Bone marrow (tissue), 2 donors: ENCODE data around the gene PGA3.
"Not testable (repeated sequence)": the region's sequence is repeated elsewhere in the genome, so short reads cannot be mapped to it uniquely, and the experiment has no call there.

ENCODE experiments used
- DNase-seq, 2 donors: peaks; one replicate each; lab custom pipeline; 2025; lab: John Stamatoyannopoulos, UW

Gene PGA3

DNA sequence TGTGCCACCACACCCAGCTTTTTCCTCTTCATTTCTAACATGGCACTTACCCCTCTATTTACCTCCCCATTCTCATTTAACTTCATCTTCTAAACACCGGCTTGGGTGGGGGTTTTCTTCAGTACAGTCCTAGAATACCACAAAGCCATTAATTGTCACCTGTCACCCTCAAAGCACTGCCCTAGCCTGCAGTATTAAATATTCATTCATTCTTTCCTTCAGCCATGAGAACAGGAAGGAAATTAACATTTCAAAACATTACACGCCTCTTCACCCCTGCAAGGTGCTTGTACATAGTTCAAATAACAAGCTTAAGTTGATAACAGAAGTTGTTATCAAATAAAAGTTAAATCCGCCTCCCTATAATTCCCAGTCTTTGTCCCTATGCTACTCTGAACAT lies 31.4 kb upstream of the PGA3 start:
- no peak for DNase-seq

DNA sequence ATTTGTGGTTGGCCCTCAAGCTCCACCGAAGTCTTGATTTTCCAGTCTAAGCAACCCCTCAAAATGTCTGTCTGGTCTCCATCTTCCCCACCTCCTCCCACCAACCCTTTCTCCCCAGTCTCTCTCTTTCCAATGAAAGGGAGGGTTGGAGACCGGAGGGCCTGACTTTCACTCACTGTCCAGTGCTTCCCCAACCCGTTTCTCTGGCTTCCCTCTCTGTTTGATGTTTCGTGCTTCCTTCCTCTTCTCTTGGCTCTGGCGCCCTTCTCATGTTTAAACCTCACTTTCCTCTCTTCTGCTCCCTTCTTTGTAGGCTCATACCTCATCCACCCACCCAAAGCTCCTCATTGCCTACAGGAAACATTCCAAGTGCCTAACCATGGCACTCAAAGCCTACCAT lies 31.0 kb upstream of the PGA3 start:
- DNase-seq = no peak

DNA sequence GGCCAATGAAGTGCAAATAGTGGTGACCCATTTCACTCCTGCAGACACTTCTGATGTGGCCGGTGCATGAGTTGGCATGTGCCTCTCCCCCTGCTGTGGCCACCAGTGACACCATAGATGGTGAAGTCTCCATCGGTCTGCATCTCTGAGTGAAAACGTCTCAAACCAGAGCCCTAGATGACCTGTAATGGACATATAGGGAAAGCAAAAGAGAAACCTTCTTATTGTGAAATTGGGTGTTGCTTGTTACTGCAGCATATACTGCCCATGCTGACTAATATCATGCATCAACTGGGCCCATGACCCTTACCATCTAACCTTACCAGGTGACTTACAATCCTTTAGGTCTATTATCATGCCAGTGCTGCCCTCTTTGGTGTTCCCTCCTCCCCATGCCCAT lies 30.4 kb upstream of the PGA3 start:
- DNase-seq = no peak

DNA sequence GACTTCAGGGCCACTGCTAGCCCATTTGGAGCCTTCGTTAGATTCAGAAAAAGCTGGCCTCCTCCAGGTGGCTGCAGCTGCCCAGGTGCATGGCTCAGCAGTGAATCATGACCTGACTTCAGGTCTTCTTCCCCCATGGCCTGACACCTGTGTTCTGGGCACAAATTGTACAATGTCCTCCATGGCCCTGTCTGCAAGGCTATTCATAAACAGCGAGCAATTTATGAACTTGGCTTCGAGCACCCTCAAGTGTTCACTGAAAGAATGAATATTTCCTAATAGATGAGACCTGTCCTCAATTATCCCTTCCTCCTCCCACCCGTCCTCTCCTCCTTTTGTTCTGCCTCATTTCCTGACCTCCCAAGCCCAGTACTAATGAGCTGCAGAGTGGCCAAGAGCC lies 29.9 kb upstream of the PGA3 start:
- DNase-seq = no peak

DNA sequence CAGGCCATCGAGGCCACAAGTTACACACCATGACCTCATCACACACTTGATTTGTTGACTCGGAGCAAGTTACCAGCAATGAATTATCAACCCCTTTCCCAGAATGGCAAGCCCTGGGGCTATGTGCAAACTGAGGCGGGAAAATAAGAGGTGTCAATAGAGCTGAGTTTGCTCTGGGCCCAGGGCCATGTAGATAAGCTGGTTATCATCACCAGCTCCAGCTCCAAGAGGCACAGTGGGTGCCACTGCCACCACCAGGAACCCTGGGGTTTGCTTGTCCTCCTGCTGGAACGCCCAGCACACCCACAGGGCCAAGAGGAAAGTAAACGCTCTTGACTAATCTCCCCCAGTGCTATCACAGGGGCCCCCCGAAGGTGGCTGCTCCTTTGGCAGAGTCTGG lies 29.0 kb upstream of the PGA3 start:
- DNase-seq = no peak

DNA sequence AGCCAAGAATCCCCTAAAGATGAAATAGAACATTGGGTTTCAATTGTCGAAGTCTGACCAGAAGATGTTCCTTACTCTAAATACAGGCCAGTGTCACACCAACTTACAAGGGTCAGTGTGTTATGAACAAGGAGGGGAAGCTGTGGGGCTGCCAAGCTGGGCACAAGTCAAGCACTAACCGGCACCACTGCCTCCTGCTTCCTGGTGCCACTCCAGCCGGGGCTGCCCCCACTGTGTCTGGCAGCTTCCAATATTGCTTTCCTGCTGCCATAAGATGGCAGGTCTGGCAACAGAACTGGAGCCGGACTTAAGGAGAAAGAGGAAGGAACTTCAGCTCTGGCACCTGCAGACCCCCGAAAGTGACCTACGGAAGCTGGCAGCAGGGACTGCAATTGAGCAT lies 28.4 kb upstream of the PGA3 start:
- no peak for DNase-seq

DNA sequence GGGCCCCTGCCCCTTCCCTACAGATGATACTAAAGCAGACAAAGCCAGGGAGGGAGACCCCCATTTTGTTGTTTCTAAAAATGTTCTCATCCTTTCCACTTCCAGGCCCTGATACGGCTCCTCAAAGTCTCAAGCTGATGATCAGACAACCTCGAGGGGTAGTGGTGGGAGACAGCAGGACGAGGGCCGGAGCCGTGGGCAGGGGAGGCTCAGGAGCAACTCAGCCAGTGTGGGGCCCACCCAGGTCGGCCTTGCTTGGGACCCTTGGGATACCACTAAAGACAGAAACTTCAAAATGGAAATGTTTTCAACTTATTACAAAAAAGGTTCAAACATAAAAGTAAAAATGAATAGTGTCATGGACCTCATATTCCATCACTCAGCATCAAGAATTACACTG lies 26.9 kb upstream of the PGA3 start:
- no peak for DNase-seq

DNA sequence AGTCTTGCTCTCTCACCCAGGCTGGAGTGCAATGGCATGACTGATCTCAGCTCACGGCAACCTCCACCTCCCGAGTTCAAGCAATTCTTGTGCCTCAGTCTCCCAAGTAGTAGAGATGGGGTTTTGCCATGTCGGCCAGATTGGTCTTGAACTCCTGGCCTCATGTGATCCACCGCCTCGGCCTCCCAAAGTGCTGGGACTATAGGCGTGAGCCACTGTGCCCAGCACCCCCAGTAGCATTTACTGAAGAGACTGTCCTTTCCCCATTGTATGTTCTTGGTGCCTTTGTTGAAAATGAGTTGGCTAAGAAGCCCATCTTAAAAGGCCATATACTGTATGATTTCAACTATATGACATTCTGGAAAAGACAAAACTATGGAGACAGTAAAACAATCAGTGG lies 23.1 kb upstream of the PGA3 start:
- not testable (repeated sequence) for DNase-seq

DNA sequence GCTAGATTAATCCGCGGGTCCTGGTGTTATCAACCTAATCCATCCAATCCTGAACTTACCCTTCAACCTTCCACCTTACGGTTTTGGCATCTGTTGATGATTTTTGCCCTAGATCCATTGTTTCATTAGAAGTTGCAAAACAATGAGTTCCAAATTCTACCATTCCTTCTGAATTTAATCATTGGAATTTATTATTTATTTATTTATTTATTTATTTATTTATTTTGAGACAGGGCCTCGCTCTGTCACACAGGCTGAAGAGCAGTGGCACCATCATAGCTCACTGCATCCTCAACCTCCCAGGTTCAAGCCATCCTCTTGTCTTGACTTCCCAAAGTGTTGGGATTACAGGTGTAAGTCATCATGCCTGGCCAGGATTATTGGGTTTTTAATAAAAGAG lies 21.8 kb upstream of the PGA3 start:
- no peak for DNase-seq

DNA sequence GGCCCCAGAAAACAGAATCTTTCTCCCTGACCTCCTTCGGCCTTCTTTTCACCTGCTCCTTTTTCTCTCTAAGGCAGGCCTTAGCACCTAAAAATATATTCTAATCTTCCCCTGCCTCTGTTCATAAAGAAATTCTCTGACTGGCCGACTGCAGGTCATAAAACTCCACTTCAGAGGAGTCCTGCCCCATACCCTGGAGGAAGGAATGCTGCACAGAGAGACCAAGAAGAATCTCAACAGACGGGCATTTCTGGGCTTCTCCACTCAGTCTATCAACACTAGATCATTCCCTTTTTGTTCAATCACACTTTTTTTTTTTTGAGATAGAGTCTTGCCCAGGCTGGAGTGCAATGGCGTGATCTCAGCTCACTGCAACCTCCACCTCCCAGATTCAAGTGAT lies 19.7 kb upstream of the PGA3 start:
- no peak for DNase-seq

DNA sequence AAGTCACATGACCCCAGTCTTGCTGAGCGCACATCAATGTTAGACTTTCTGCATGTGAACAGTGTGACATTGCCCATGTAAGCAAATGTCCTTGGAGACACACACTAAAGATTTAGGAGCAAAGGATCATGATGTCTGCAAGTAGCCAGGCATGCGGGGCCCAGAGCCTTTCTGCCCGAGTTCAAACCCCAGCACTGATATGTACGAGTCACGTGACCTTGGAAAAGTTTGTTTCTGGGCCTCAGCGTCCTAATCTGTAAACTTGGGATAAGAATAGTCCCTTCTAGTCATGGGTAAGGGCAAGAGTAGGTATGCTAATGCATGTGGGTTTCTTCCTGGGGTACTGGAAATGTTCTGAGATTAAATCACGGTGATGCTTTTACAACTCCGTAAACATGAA lies 16.8 kb upstream of the PGA3 start:
- no peak for DNase-seq

DNA sequence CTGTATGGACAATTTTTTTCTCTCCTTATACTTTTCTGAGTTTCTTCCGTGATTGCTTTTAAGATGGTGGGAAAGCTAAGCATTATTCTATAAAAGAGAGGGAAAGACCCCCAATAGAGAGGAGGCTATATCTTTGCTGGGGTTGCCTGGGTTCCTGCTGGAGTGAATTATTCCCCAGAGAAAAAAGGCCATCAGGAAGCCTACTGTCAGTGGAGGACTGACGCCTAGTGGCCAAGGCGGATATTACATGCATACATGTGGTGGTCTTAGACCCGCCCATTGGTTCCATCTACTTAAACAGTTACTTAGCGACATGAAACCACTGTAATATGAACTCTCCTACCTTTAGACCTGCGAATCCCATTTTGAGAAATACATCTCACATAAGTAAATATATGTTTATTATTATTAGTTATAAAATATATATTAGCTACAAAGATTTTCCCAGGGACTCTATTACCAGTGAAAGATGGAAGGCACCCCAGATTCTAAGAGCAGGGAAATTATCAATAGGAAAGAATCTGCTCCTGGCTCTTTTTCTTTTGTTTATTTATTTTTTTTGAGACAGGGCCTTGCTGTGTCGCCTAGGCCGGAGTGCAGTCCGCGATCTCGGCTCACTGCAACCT lies 15.7 kb upstream of the PGA3 start:
- peak; percentile 24 to 77 for DNase-seq

DNA sequence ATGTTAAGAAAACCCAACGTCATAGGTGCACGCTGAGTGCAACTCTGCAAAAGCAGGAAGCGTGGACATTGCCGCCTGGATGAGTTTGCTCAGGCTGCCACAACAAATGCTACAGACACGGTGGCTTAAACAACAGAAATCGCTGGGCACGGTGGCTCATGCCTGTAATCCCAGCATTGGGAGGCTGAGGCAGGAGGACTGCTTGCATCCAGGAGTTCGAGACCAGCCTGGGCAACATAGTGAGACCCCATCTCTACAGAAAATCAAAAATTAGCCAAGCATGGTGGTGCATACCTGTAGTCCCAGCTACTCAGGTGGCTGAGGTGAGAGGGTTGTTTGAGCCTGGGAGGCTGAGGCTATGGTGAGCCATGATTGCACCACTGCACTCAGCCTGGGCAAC lies 13.4 kb upstream of the PGA3 start:
- DNase-seq = no peak

DNA sequence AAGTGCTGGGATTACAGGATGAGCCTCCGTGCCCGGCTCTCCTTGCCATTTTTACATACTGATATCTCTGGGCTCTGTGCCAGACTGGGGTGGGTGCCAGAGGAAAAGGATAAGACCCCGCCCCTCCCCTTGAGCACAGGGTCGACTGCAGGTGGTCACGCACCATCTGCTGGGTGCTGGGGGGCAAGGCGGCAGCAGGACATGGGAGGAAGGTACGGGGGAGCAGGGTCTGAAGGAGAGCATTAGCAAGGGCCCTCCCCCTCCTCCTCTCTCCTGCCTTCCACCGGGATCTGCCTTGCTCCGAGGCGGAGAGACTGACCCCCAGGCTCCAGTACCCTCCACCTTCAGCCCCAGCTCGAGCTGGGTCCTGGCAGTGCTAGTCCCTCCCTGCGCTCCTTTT lies 9.7 kb upstream of the PGA3 start:
- DNase-seq = no peak

DNA sequence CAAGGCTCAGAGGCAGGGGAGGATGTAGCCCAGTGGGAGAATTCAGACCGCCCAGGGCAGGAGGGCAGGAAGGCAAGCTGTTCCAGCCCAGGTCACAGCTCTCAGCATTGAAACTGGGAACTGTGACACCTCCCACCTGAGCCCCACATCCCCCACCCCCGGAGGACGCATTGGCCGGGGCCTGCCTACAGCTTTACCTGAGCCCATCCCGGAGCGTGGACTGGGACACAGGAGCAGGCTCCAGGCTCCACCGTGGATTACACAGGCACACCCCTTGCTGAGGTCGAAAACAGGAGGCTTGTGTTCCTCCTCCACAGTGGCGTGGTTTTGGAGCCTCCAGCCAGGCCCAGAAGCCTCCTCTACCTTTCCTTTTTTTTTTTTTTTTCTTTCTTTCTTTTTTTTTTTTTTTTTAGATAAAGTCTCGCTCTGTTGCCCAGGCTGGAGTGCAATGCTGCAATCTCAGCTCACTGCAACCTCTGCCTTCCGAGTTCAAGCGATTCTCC lies 9.1 kb upstream of the PGA3 start:
- no peak for DNase-seq

DNA sequence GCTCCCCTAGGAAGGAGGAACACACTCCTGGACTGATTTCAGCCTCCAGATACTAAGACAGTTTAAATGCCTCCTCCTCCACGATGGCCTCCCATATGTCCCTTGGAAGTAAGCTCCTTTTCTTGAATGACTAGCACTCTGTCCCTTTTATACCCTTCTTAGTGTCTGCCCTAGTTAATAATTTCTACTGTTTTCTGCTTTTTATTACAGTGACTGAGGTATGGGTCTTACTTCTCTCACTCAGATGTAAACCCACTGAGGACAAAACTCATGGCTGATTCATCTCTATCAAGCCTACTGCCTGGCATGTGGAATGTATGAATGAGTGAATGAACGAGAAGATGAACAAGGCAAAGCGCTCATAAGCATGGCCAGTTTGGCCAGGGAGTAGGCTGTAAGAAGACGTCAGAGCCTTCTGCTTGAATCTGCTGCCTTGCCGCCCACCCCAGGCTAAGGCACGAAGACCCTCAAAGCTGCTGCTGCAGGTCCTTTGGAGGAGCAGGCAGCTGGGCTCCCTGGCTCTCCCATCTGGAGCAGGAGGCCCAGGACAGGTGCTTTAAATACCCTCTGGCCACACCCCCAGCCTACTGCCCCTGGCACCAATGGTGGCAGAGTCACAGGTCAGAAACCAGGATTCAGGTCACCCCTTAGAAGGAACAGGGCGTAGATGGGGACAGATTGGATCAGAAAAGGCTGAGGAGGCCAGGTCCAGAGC lies 8.2 kb upstream of the PGA3 start:
- DNase-seq = no peak

DNA sequence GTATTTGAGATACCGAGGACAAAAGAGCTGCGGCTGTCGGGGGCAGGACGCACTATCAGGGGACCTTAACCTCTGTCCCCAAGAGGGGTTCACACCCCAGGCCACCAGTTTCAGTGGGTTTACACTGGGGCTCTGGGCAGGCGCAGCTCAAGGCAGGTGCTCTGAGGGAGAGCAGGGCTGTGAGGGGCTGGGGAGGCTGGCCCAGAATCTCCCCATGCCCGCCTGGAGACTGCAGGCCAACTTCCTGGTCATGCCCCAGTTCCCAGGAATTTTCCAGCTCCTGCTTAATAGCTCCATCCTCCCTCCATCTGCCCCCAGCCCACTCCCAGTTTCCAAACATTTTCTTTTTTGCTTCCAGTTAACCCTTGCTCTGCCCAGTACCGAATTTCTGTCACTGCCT lies 7.6 kb upstream of the PGA3 start:
- no peak for DNase-seq

DNA sequence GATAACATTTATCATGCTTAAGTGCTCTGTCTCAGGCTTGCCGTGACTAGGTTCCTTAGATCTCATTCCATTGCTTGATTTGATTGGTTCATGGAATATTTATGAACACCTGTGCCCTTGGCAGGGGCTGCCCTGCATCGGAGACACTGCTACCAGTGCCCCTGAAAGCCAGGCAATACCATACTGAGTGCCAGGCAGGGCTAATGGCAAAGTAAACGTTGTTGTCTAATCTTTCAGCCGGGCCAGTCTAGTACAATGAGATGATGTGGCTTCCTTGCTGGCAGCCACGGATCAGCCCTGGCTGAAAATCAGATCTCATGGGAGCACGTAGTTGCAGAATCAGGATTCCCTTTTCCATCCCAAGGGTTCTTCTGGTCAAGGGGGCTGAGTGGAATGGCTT lies 5.0 kb upstream of the PGA3 start:
- DNase-seq = no peak

DNA sequence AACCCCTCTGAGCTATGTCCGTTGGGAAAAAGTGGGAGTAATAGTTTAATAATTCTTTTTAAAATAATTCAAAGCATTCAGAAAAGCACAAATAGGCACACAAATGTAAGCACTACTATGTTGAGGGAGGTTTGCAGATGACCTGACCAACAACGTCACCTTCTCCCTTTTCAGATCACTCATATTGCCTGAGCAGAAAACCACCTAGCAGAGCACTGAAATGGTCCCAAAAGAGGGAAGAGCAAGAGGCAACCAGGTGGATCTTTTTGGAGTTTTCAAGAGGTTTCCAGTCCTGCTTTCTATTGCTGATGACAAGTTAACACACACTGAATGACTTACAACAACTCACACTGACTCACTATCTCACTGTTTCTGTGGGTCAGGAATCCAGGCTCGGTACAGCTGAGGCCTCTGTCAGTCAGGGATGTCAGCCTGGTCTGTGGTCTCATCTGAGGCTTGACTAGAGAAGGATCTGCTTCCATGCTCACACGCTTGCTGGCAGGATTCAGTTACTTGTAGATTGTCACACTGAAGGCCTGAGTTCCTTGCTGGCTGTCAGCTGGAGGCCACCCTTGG lies 4.3 kb upstream of the PGA3 start:
- no peak for DNase-seq

DNA sequence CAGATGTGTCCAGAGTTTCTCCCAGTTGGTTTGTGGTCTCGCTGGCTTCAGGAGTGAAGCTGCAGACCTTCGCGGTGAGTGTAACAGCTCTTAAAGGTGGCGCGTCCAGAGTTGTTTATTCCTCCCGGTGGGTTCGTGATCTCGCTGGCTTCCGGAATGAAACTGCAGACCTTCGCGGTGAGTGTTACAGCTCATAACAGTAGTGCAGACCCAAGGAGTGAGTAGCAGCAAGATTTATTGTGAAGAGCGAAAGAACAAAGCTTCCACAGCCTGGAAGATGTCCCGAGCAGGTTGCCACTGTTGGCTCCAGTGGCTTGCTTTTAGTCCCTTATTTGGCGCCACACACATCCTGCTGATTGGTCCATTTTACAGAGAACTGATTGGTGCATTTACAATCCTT lies 1.8 kb upstream of the PGA3 start:
- DNase-seq = no peak

DNA sequence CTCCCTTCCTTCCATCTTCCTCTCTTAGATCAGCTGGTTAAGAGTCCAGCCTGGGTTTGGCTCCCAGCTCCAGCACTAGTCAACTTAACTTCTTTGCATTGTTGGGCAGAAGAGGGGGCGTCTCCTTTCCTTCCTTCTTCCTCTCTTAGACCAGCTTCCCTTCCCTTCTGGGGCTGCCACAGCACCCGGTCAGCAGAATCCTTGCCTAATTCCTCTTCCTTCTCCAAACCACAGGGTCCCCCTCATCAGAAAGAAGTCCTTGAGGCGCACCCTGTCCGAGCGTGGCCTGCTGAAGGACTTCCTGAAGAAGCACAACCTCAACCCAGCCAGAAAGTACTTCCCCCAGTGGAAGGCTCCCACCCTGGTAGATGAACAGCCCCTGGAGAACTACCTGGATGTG lies 558 bp downstream of the PGA3 start:
- DNase-seq = not testable (repeated sequence)

DNA sequence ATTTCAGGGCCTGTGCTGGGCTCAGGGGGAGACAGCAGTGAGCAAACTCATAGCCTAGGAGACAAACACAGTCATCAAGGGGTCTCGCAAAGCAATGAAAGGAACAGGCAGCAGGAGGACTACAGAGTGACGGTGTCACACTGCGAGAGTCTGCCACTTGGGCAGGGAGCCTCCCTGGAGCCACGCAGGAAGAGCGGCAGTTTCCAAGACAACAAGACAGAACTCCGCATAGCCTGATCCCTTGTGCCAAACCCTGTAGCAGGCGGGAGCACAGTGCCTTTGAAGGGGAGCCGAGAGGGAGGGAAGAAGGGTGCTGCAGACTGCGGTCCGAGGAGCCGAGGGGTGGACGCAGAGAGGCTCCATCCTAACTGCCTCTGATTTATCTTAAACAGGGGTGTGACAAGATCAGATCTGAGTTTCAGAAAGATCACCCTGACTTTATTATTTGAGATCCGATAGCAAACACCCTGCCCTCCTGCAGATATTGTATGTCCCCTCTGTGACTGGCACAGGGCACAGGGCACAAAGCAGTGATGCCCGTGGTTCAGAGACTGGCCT lies 1.3 kb downstream of the PGA3 start:
- not testable (repeated sequence) for DNase-seq

DNA sequence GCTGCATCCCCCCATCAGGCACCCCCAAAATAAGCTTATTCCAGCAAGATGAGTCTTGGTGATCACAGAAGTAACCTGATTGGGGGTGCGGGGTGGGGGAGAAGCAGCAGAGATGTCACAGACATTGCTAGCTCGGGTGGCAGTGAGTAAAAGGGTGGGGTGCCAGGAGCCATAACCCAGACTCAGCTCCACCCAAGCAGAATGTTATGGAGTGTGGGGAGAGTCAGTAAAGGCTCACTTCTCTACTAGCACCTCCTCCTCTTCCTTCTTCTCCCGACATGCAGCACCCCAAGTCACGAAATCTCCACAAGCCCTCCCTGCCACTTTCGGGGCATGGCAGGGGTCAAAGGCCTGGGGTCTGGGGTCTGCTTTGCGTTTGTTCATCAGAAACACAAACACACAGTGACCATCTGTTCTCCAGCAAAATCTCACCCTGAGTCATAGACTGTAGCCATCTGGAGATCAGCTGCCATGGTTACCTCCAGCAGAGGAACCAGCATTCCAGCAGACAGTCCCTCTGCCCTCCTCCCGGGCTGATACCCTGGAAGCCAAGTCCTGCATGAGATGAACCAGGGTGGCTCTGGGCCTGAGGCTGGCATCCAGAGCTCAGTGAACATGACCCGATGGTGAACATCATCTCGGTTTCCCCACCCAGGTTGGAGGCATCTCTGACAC lies 4.5 kb downstream of the PGA3 start:
- DNase-seq = not testable (repeated sequence)
